ENCODE data around the gene SERGEF.

- no peak for TF ChIP-seq CTCF (IDR thresholded peaks at IDR 0.05)
- TF ChIP-seq POLR2A (IDR thresholded peaks at IDR 0.05): no peak
Observed at GRCh38 chr11:17827006-17827405, 185.8 kb downstream of the SERGEF start.
